K562 (cell line): Measurements from ENCODE around the gene OPA1. TPM values are rescaled to one million over a fixed set of nuclear protein-coding genes. Genes with fewer than 3 reads are reported as not detected.

Source experiments
- E2F3 ChIP-seq: fragments of 250-450 bp; sonication (Bioruptor Pico); IDR thresholded peaks from 2 replicates; pipeline ENCODE4 v1.4.0; 2020; ENCODE audit warnings: mild to moderate bottlenecking
- NEUROD1 ChIP-seq: fragments of 150-350 bp; IDR thresholded peaks from 2 replicates; pipeline ENCODE4 v1.6.1; 2014; ENCODE audit warnings: borderline replicate concordance, low read length, low read depth; ENCODE audit not compliant: partially characterized antibody
- NFE2L1 ChIP-seq: fragments of 450-650 bp; IDR thresholded peaks from 2 replicates; pipeline ENCODE4 v1.6.1; 2016; ENCODE audit warnings: missing genetic modification characterization, low read depth, mild to moderate bottlenecking, missing compliant biosample characterization, moderate library complexity, borderline replicate concordance
- NR4A1 ChIP-seq, 2 experiments: fragments of 250-450 bp in 1 of 2; fragments of 450-650 bp in 1 of 2; sonication (Bioruptor Pico) in 1 of 2; IDR thresholded peaks; 2 replicates each; pipeline versions ENCODE4 v1.4.0 to v1.6.1; 2016 to 2020; ENCODE audit warnings: mild to moderate bottlenecking in 2 of 2, missing compliant biosample characterization in 1 of 2, missing genetic modification characterization in 1 of 2, moderate library complexity in 1 of 2
- SMAD2 ChIP-seq: fragments of 150-350 bp; IDR thresholded peaks from 2 replicates; pipeline ENCODE4 v1.6.1; 2014; ENCODE audit warnings: low read depth, mild to moderate bottlenecking, low read length
- SNIP1 ChIP-seq: fragments of 450-650 bp; IDR thresholded peaks from 2 replicates; pipeline ENCODE4 v1.7.1; 2017; ENCODE audit warnings: low read depth, mild to moderate bottlenecking
- XRCC3 ChIP-seq: fragments of 450-650 bp; IDR thresholded peaks from 2 replicates; pipeline ENCODE4 v1.6.1; 2017; ENCODE audit warnings: mild to moderate bottlenecking, moderate library complexity
- ZNF239 ChIP-seq: fragments of 250-450 bp; sonication (Bioruptor Pico); IDR thresholded peaks from 2 replicates; pipeline ENCODE4 v1.4.0; 2020; ENCODE audit warnings: mild to moderate bottlenecking
- polyA plus RNA-seq, 8 experiments: library from polyadenylated mRNA; depleted of rRNA in 4 of 8; stranded (reverse) in 5 of 8; unstranded in 3 of 8; fragments of >200 nt; fragmentation: Nextera tagmentation in 2 of 8; fragmentation: Illumina TruSeq in 1 of 8; extraction: Ambion mirVana in 2 of 8; extraction: Trizol in 1 of 8; gene quantifications; 2 replicates each; pipeline versions ENCODE4 v1.2.1 to v1.2.3, GENCODE V29; 2011 to 2014; ENCODE audit warnings: inconsistent platforms in 1 of 8, missing spikeins in 1 of 8
- total RNA-seq, 7 experiments: library from RNA; depleted of rRNA in 6 of 7; stranded (reverse); fragments of >200 nt in 6 of 7; fragmentation: Illumina TruSeq in 2 of 7; extraction: Trizol in 2 of 7; gene quantifications; 2 replicates each; pipeline versions ENCODE4 v1.2.1 to v1.2.3, GENCODE V29; 2011 to 2021; ENCODE audit warnings: low replicate concordance in 1 of 7
- TF ChIP-seq, protein P1 (sequence below): fragments of 200-600 bp; sonication (generic); IDR thresholded peaks from one replicate; pipeline ENCODE4 v1.6.1; 2012; ENCODE audit warnings: mild to moderate bottlenecking, low read depth, low read length, inconsistent platforms
- TF ChIP-seq, protein P2 (sequence below): sonication (generic); formaldehyde crosslinking; IDR thresholded peaks from 2 replicates; pipeline ENCODE4 v1.8.1; 2023; ENCODE audit warnings: mild to moderate bottlenecking, missing genetic modification reagents
- TF ChIP-seq, protein P3 (sequence below): fragments of 250-450 bp; sonication (Bioruptor Pico); IDR thresholded peaks from 2 replicates; pipeline ENCODE4 v1.4.0; 2020
- TF ChIP-seq, protein P4 (sequence below): IDR thresholded peaks from 3 replicates; pipeline ENCODE4 v1.6.1; 2011; ENCODE audit warnings: borderline replicate concordance, mild to moderate bottlenecking; ENCODE audit not compliant: insufficient read length, insufficient read depth

OPA1 gene
- total and polyA plus RNA-seq, 9 of the 15 experiments (the other 6 are each of a cell fraction or from before 2014, with no cell fraction given), result 19.7 to 127 (median 94.7) TPM

DNA sequence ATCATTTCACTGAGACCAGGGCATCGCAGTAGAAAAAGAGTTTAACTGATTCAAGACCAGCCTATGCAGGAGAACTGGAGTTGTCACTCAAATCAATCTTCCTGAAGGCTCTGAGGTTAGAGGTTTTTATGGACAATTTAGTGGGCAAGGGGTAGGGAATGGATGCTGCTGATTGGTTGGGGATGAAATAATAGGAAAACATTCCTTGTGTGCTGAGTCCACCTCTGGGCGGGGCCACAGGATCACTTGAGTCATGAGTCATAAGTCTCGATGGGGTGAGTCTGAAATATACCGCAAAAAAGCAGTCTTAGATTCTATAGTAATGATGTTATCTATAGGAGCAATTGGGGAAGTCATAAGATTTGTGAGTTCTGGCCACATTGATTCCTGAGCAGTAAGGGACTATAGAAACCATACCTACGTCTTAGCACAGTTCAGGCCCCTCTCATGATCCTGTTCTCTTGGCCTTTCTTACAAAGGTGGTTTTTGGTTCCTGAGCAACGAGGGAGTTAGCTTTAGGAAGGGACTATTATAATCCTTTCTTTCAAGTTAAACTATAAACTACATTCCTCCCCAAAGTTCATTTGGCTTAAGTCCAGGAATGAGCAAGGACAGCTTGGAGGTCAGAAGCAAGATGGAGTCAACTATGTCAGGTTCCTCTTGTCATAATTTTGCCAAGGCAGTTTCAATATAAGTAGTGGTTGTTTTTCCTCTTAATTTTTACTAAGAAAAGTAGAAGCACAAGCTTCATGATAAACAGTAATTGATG is 2.7 kb upstream of the OPA1 start (continued):
- TF ChIP-seq, protein P1, sequence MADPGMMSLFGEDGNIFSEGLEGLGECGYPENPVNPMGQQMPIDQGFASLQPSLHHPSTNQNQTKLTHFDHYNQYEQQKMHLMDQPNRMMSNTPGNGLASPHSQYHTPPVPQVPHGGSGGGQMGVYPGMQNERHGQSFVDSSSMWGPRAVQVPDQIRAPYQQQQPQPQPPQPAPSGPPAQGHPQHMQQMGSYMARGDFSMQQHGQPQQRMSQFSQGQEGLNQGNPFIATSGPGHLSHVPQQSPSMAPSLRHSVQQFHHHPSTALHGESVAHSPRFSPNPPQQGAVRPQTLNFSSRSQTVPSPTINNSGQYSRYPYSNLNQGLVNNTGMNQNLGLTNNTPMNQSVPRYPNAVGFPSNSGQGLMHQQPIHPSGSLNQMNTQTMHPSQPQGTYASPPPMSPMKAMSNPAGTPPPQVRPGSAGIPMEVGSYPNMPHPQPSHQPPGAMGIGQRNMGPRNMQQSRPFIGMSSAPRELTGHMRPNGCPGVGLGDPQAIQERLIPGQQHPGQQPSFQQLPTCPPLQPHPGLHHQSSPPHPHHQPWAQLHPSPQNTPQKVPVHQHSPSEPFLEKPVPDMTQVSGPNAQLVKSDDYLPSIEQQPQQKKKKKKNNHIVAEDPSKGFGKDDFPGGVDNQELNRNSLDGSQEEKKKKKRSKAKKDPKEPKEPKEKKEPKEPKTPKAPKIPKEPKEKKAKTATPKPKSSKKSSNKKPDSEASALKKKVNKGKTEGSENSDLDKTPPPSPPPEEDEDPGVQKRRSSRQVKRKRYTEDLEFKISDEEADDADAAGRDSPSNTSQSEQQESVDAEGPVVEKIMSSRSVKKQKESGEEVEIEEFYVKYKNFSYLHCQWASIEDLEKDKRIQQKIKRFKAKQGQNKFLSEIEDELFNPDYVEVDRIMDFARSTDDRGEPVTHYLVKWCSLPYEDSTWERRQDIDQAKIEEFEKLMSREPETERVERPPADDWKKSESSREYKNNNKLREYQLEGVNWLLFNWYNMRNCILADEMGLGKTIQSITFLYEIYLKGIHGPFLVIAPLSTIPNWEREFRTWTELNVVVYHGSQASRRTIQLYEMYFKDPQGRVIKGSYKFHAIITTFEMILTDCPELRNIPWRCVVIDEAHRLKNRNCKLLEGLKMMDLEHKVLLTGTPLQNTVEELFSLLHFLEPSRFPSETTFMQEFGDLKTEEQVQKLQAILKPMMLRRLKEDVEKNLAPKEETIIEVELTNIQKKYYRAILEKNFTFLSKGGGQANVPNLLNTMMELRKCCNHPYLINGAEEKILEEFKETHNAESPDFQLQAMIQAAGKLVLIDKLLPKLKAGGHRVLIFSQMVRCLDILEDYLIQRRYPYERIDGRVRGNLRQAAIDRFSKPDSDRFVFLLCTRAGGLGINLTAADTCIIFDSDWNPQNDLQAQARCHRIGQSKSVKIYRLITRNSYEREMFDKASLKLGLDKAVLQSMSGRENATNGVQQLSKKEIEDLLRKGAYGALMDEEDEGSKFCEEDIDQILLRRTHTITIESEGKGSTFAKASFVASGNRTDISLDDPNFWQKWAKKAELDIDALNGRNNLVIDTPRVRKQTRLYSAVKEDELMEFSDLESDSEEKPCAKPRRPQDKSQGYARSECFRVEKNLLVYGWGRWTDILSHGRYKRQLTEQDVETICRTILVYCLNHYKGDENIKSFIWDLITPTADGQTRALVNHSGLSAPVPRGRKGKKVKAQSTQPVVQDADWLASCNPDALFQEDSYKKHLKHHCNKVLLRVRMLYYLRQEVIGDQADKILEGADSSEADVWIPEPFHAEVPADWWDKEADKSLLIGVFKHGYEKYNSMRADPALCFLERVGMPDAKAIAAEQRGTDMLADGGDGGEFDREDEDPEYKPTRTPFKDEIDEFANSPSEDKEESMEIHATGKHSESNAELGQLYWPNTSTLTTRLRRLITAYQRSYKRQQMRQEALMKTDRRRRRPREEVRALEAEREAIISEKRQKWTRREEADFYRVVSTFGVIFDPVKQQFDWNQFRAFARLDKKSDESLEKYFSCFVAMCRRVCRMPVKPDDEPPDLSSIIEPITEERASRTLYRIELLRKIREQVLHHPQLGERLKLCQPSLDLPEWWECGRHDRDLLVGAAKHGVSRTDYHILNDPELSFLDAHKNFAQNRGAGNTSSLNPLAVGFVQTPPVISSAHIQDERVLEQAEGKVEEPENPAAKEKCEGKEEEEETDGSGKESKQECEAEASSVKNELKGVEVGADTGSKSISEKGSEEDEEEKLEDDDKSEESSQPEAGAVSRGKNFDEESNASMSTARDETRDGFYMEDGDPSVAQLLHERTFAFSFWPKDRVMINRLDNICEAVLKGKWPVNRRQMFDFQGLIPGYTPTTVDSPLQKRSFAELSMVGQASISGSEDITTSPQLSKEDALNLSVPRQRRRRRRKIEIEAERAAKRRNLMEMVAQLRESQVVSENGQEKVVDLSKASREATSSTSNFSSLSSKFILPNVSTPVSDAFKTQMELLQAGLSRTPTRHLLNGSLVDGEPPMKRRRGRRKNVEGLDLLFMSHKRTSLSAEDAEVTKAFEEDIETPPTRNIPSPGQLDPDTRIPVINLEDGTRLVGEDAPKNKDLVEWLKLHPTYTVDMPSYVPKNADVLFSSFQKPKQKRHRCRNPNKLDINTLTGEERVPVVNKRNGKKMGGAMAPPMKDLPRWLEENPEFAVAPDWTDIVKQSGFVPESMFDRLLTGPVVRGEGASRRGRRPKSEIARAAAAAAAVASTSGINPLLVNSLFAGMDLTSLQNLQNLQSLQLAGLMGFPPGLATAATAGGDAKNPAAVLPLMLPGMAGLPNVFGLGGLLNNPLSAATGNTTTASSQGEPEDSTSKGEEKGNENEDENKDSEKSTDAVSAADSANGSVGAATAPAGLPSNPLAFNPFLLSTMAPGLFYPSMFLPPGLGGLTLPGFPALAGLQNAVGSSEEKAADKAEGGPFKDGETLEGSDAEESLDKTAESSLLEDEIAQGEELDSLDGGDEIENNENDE, result no peak
- TF ChIP-seq NFE2L1 (tag) (peak; percentile 45; the same call in 1 of the 2 replicates), ZNF239 (CRISPR knock-in tag) (peak; percentile 81), NR4A1 (CRISPR knock-in tag; IDR thresholded peaks at IDR 0.05) (no peak), NR4A1 (tag; IDR thresholded peaks at IDR 0.05) (peak; percentile 97), SNIP1 (no peak), NEUROD1 (no peak), E2F3 (CRISPR knock-in tag) (no peak), XRCC3 (no peak), SMAD2 (no peak)
- TF ChIP-seq, protein P2, sequence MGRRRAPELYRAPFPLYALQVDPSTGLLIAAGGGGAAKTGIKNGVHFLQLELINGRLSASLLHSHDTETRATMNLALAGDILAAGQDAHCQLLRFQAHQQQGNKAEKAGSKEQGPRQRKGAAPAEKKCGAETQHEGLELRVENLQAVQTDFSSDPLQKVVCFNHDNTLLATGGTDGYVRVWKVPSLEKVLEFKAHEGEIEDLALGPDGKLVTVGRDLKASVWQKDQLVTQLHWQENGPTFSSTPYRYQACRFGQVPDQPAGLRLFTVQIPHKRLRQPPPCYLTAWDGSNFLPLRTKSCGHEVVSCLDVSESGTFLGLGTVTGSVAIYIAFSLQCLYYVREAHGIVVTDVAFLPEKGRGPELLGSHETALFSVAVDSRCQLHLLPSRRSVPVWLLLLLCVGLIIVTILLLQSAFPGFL (CRISPR knock-in tag), result no peak
- TF ChIP-seq, protein P3, sequence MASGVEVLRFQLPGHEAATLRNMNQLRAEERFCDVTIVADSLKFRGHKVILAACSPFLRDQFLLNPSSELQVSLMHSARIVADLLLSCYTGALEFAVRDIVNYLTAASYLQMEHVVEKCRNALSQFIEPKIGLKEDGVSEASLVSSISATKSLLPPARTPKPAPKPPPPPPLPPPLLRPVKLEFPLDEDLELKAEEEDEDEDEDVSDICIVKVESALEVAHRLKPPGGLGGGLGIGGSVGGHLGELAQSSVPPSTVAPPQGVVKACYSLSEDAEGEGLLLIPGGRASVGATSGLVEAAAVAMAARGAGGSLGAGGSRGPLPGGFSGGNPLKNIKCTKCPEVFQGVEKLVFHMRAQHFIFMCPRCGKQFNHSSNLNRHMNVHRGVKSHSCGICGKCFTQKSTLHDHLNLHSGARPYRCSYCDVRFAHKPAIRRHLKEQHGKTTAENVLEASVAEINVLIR (CRISPR knock-in tag), result peak; percentile 57
- TF ChIP-seq, protein P4, sequence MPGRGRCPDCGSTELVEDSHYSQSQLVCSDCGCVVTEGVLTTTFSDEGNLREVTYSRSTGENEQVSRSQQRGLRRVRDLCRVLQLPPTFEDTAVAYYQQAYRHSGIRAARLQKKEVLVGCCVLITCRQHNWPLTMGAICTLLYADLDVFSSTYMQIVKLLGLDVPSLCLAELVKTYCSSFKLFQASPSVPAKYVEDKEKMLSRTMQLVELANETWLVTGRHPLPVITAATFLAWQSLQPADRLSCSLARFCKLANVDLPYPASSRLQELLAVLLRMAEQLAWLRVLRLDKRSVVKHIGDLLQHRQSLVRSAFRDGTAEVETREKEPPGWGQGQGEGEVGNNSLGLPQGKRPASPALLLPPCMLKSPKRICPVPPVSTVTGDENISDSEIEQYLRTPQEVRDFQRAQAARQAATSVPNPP, result no peak
